ENCODE data around the gene PRX.
A peak's percentile ranks its signal among the peaks of the same experiment; 100 is the strongest.
"Not testable (repeated sequence)": the region's sequence is repeated elsewhere in the genome, so short reads cannot be mapped to it uniquely, and the experiment has no call there.

PRX gene

DNA sequence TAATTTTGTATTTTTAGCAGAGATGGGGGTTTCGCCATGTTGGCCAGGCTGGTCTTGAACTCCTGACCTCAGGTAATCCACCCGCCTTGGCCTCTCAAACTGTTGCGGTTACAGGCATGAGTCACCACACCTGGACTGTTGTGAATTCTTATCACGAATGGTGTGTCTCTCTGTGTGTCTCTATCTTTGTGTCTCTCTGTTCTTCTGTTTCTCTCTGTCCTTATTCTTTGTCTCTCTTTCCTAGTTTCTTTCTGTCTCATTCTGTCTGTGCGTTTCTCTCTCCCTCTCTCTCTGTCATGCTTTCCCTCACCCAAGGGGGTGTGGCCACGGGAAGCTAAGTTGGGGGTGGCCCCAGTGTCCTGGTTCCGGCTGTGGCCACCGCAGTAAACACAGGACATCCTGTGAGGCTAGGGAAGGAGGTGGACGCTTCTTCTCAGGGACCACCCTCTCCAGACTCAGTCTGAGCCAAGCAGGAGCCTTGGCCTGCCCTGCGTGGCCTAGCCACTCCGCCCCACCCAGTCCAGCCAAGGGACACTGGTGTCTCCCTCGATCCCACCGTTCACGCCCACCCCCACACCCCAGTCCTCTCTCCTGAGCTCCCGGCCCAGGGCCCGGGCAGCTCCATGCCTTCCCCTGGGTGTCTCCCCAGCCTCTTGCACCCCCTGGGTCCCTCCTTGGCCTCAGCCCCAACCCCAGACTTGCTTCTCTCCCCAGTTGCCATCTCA is 3.9 kb upstream of the PRX start:
- DNase-seq (ENCODE audit: low read depth) = no peak

DNA sequence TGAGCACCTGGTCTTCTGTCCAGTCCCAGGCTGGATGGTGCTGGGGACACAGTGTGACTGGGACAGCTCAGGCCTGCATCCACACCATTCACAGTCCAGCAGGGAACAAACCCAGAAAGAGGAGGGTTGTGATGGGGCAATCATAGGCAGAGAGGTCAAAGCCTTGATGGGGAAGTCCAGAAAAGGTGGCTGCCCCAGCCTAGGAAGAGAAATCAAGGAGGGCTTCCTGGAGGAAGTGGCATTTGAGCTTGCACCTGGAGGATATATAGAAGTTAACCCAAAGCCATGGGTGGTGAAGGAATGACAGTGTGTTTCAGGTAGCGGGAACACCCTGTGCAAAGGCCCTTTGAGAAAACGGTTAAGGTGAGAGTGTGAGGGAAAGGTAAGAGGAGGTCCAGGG is 2.6 kb upstream of the PRX start:
- DNase-seq (ENCODE audit: low read depth) = no peak

DNA sequence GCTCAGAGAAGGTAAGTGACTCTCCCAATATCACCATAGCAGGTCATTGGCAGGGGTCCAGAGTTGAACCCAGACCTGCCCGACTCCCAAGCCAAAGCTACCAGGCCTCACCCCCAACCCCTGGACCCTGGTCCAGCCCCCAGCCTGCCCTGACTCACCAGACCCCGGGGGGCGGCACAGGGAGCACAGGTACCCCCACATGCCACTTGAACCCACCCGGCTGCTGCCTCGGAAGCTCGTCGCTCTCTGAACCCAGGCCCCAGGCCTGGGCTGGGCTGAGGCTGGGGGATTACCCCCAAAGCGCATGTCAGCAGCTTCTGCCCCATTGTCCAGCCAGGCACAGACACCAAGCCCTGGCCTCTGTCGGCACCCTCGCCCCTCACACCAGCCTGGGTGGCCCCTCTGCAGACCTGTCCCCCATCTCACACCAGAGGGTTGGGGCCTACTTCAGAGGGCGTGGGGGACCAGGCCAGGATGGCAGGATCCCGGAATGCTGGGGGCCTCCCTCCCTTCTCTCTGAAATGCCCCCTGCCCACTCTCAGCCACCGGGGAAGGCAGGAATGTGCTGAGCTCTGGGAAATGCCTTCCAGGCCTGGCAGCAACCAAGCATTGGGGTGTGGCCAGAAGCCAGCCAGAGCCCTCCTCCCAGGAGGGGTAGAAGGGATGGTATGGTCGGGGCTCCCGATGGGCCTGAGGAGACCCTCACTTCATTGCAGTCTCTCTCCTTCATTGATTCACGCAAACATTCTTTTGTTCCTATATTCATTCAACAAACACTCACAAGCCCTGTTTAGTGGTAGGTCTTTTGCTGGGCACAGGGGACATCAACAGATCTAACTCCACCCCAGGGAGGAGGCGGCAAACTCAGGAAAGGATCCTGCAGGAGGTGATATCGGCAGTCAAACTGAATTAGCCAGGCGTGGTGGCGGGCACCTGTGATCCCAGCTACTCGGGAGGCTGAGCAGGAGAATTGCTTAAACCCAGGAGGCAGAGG is 1.7 kb upstream of the PRX start:
- DNase-seq (ENCODE audit: low read depth) = no peak

DNA sequence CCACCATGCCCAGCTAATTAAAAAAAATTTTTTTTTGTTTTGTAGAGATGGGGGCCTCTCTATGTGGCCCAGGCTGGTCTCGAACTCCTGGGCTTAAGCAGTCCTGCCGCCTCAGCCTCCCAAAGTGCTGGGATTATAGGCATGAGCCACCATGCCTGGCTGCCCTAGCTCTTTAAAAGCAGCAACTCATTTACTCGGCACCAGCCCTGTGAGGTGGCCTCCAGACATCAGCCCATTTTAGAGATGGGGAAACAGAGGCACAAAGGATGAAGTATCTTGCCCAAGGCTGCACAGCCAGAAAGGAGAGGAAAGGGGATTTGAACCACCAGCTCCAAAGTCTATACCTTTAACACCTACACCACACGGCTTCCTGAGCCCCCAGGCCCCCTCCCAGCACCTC is 312 bp downstream of the PRX start:
- no peak for DNase-seq (ENCODE audit: low read depth)

DNA sequence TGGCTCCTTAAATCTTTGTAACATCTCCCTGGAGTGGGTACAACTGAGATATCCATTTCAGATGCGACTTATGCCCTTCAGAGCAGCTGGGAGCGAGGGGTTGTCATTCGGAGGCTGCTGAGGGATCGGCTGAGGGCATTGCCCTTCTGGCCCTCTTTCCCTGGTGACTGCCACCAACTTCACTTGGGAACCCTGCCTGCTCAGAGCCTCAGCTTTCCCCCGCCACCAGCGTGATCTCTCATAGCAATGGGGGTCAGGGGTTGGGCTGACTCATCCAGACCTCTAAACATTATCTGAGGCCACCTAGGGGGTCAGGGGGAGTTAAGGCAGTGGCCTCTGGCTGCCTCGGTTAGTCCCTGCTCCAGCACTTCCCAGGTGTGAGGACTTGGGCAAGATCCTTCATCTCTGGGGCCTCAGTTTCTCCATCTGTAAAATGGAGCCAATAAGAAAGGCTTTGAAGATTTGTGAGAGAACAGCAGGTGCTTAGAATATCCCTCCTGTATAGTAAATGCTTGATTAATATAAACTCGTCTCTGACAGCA is 1.1 kb downstream of the PRX start:
- no peak for DNase-seq (ENCODE audit: low read depth)

DNA sequence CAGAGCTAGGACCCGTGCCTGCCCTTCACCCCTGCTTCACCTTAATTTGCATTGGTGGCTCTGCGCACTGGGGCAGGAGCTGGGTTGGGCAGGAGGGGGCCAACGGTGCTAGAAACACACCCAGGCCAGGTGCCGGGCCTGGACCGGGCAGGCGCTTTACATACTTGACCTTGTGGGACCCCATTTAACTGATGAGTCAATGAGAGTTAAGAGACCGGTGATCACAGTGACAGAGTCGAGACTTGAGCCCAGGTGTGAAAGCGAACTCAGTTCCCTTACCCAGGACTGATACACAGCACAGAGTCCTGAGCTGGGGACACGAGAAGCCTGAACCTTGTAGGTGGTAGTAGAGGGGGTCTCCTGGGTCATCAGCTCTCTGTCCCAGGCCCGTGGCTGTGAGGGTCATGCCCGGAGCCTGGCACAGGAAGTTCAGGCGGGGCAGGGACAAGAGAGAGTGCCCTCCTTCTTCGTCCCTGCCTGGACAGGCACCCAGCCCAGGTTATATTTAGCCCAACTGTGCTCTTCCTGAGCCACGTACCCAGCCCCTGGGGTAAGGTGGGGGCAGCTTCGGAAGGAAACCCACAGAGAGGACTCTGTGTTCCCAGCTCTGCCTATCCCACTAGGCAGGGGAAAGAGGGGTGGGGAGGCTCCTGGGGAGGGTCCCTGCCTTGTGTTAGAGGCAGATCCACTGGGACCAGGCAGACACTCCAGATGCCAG is 1.9 kb downstream of the PRX start:
- no peak for DNase-seq (ENCODE audit: low read depth)

DNA sequence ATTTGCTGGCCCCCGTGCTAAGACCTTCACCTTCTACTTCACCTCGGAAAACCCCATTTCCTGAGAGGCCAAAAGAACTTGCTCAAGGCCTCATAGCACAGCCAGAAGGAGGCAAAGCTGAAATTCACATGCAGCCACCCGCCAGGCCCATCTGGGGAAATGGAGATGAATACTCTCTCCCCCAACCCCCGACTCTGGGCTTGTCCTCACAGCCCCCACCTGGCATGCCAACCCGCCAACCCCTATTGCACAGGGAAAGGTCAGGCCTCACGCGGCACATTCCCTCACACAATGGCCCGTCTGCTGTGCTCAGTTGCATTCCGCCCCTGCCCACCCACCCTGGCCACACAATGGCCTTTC is 3.2 kb downstream of the PRX start:
- no peak for DNase-seq (ENCODE audit: low read depth)

DNA sequence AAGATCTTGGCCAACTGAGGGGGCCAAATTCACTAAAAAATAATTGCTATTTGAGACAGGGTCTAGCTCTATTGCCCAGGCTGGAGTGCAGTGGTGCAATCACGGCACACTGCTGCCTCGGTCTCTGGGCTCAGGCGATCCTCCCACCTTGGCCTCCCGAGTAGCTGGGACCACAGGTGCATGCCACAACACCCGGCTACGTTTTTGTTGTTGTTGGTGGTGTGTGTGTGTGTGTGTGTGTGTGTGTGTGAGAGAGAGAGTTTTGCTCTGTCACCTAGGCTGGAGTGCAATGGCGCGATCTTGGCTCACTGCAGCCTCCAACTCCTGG is 4.6 kb downstream of the PRX start:
- DNase-seq (ENCODE audit: low read depth) = not testable (repeated sequence)

DNA sequence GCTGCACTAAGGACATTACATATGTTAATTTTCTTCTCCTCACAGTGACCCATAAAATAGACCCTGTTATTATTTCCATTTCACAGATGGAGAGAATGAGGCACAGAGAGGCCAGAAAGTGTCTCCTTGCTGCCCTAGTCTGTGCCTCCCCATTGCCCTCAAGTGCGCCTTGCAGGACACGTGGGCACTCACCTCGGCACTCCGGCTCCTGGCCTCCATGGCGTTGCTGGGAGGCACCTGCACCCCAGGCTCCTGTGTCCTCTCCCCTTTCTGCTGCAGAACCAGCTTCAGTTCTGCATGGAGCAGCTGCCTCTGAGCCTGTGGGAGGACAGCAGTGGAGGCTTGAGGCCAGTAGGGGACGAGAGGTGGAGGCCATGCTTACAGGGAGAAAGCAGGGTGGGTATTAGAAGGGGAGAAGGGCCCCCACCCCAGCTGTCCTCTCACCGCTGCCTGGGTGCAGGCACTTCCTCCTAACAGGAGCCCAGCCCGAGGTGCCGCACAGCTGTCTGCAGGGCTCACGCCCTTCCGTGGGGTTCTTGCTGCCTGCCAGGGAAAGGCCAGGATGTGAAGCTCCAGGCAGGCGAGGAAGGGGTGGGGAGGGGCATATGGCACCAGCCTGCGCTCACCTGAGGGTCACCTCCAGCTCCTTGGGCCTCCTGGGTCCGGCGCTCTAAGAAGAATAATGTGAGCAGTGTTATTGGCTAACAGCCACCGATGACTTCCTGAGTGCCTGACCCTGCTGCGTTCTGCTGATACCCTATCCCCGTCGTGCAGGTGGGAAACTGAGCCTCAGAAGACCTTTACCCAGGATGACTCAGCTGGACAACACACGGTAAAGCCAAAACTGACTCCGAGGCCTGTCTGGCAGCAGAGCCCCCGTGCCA is 5.2 kb downstream of the PRX start:
- no peak for DNase-seq (ENCODE audit: low read depth)

DNA sequence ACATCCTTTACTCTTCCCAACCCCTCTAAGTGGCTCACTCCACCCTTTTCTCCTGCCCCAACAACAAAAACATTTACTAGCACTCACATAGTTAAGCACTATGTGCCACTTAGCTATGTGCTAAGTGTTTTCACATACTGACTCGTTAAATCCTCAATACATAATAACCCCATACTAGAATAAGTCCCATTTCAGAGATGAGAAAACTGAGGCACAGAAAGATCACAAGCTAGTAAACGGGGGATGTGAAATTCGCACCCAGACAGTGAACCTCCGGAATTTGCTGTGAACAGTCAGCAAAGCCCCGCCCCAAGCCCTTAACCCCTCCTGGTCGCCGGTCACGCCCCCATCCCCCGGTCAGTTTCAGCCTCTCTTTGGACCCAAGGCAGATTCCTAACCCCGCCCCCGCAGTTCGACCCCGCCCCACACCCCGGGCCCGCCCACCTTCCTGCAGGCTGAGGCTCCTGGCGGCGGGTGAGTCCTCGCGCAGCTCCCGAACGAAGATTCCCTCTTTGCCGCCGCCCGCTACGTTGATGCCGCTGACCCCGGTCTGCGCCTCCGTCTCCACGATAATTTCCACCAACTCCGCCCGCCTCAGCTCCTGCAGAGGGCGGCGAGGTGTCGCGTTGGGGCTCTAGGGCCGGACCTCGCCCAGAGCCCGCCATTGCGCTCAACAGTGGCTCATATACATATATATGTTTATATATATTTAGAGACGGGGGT is 9.8 kb downstream of the PRX start:
- DNase-seq (ENCODE audit: low read depth) = peak; percentile 74

DNA sequence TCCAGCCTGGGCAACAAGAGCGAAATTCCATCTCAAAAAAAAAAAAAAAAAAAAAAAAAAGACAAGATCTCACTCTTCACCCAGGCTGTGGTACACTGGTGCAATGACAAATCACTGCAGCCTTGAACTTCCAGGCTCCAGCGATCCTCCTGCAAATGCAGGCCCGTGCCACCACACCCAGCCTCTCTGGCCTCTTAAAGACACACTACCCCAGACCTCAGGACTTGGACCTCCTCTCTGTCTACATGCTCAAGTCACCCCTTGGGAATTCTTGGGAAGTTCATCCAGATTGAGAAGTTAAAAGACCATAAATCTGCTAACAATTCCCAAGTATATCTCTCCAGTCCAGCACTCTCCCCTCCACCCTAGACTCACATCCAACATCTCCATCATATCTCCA is 12.6 kb downstream of the PRX start:
- DNase-seq (ENCODE audit: low read depth) = no peak

DNA sequence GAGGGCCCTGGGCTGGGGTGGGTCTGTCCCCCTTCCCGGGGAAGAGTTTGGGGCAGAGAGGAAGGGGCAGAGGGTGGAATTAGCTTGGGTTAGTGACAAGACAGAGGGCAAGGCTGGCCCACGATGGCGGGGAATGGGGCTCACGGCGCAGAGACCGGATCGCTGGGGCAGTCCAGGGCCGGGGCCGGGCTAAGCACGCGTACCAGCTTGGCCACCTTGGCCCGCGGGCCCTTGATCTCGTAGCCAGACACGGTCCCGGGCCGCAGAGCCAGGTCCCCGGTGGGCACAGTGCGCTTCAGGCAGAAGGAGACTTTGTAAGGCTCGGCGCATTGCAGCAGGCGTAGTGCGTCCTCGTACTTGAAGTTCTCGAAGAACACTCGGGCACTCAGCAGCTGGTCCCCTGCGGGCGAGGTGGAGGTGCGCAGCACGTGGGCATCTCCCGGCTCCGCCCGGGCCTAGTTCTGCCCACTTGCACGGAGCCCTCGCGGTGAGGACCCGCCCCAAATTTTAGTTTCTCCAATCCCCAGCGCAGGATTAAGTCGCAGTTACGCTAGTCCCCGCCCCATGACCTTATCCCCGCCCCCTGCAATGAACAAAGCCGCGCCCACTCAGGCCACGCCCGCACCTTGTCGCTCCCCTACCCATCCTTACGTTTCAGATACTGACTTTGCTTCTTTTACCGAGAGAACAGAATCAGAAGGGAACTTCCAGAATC is 14.6 kb downstream of the PRX start:
- DNase-seq (ENCODE audit: low read depth) = peak; percentile 55

DNA sequence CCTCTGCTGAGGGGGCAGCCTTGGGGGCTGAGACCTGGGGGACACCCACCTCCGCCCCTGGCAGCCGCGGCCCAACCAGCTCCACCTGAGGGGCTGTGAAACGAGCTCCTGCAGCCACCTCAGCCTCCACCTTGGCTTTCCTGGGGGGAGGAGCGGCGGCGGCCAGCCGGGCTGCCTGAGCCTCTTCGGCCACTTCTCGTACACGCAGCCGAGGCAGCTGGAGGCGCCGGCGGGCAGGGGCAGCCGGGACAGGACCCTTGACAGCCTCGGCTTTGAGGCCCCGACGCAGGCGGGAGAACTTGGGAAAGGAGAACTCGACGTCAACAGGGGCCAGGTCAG is 15.6 kb downstream of the PRX start:
- no peak for DNase-seq (ENCODE audit: low read depth)

DNA sequence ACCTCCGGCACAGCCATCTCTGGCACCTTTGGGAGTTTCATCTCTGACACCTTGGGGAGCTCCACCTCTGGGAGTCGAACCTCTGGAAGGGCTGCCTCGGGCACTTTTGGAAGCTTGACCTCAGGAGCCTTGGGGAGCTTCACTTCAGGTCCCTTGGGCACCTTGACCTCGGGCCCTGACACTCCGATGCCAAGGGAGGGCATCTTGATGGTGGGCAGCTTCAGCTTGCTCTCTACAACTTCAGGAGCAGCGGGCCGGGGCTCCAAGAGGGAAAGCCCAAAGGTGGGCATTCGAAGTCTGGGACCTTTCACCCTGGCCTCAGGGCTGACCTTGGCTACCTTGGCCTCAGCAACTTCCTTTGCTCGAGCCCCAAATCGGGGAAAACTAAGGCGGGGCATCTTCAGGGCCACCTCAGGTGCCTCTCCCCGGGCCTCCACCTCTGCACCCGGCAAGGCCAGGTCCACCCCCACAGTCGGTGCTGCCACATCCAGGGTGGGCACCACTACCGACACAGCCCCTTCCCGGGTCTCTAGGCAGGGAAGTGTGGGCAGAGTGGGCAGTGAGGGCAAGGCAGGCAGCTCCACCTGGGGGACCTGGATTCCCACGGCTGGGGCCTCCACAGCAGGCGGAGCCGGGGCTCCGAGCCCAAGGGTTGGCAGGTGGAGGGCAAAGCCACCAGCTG is 16.2 kb downstream of the PRX start:
- DNase-seq (ENCODE audit: low read depth) = no peak

DNA sequence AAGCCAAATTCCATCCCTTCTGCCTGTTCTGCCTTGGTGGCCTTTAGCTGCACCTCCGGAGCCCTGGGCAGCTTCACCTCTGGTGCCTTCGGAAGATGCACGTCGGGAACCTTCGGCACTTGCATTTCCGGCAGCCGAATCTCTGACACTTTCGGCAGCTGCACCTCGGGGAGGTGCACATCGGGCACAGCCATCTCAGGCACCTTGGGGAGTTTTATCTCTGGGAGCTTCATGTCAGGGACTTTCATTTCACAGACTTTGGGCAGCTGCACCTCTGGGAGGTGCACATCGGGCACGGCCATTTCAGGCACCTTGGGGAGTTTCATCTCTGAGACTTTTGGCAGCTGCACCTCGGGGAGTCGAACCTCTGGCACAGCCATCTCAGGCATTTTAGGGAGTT is 17.2 kb downstream of the PRX start:
- DNase-seq (ENCODE audit: low read depth) = no peak

DNA sequence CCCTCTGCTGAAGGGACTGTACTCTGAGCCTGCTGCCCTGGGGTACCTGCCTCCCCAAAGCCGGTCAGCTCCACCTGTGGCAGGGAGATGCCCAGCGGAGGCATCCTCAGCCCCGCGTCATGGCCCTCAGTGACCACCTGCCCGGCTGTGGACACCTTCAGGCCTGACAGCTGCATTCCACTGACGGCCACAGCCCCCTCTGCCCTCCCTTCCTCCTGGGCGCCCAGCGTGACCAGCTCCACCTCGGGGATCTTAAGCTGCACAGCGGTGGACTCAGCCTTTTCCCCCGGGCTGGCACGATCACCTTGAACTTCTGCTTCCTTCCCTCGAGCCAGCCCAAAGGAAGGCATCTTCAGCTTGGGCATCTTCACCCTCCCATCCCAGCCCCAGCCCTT is 18.4 kb downstream of the PRX start:
- DNase-seq (ENCODE audit: low read depth) = no peak

DNA sequence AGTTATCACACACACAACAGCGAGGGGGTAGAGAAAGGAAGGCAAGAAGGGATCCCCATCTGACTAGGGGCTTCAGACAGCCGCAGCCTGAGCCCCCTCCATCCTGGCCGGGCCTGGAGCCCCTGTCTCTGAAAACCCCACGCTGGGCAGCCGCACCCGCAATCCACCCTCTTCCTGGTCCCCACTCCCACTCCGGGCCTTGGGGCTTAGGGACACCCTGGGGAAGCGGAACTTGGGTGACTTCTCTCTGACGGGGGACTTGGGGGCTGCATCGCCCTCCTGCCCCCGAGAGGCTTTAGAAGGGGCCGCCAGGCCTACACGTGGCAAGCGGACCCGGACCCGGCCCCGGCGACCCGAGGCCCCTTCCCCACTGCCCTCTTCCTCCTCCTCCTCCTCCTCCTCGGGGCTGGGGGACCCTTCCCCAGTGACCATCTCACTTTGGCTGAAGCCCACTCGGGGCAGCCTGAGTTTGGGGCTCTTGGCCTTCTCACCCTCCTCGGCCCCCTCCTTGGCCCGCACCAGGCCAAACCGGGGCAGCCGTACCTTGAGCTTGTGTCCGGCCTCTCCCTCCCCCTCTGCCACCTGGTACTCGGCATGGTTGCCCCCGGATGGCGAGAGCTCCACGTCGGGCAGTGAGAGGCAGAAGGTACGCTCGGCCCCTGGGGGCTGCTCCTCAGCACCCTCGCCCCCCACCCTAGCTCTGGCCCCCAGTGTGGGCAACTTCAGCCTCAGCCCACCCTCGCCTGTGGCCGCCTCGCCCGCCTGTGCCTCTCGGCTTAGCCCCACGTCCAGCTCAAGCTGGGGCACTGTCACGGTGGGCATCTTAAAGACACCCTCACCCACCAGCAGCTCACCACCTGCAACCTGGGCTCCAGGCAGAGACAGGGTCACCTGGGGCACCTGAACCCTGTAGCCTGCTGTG is 19.0 kb downstream of the PRX start:
- no peak for DNase-seq (ENCODE audit: low read depth)

DNA sequence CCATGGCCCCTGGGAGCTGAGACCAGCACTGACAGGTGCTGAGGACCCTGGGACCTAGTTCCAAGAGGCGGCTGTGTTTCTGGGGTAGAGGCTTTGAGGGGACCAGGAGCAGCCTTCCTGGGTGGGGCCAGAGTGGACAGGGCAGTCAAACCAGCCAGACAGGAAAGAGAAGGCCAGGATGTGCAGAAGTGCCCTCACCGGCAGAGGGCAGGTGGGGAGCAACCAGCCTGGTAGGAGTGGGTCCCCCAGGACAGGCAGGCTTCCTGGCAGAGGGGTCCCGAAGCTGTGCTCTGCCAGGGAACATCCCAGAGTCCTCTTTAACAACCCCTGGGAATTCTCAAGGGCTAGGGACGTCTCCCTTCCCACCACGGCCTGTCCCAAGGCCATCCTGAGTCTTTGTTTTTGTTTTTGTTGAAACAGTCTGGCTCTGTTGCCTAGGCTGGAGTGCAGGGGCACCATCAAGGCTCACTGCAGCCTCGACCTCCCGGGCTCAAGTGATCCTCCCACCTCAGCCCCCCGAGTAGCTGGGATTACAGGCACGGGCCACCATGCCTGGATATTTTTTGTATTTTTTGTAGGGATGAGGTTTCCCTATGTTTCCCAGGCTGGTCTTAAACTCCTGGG is 20.2 kb downstream of the PRX start:
- DNase-seq (ENCODE audit: low read depth) = no peak
